Activated CD4-positive, alpha-beta T cell treated with anti-CD3 and anti-CD28 coated beads, Interleukin-2, Interleukin-6, amounts not matched to agents 100 ng/mL and 50 ng/mL, durations not matched to agents 16 hours and 8 hours (primary cell): ENCODE measurements around the gene FOXO3.
"Not testable (repeated sequence)": the region's sequence is repeated elsewhere in the genome, so short reads cannot be mapped to it uniquely, and the experiment has no call there.

Source experiments
- DNase-seq: peaks from one replicate; pipeline ENCODE4 v3.0.0-alpha.2; 2020

The FOXO3 gene

DNA sequence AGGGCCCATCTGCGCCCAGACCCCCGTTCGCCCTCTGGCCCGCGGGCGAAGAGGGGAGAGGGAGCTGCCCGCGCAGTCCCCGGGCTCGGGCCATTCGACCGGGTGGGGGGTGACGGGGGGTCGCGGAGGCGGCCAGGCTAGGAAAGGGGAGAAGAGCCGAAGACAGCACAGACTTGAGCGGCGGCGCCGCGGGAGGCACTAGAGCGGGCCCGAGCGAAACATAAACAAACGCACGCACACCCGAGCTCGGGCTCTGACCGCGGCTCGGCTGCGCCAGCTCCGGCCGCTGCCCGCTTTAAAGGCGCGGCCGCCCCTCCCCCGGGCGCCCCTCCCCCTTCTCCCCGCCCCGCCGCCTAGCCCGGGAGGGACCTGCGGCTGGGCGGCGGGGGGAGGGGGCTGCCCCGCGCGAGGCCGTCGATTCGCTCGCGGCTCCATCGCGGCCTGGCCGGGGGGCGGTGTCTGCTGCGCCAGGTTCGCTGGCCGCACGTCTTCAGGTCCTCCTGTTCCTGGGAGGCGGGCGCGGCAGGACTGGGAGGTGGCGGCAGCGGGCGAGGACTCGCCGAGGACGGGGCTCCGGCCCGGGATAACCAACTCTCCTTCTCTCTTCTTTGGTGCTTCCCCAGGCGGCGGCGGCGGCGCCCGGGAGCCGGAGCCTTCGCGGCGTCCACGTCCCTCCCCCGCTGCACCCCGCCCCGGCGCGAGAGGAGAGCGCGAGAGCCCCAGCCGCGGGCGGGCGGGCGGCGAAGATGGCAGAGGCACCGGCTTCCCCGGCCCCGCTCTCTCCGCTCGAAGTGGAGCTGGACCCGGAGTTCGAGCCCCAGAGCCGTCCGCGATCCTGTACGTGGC, at the start of gene FOXO3:
TSS of gene FOXO3 (plus strand) at position 455 of the 846 bp plus-strand sequence. CDS start at position 747, 292 bp downstream.
- DNase-seq: peak; percentile 51

DNA sequence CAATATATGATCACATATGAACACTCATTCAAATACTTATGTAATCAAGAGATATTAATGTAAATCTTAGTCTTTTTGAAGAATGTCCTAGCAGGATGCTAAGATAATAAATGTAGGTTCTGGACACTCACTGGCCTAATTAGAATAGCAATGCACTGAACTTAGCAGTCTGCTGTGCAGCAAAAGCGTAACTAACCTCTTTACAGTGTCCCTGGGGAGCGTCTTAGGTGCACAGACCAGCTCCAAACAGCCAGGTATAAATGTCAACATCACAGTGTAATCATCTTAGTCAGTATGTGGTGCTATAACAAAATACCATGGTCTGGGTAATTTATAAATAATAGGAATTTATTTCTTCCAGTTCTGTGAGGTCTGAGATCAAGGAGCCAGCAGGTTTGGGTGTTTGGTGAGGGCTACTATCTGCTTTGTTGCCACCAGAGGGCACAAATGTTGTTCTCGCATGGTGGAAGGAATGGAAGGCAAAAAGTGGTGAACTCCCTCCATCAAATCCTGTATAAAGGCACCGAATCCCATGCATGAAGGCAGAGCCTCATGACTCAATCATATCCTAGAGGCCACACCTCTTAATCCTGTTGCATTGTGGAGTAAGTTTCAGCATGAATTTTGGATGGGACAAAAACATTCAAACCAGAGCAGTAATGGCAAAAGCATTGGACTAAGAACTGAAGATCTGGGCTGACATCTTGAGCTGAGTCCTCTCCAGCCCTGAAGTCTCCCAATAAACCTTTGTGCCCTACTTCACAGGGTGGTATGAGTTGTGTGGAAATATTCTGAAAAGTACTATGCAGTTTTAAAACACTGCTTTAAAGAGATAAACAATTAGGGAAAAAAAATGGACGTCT, 41.8 kb upstream of the FOXO3 start:
- DNase-seq: peak; percentile 31

GRCh38 chr6:108521616-108522107, 39.1 kb upstream of the FOXO3 start:
- DNase-seq: no peak

- DNase-seq: no peak
Measured at GRCh38 chr6:108523697-108524096, 37.0 kb upstream of the FOXO3 start.

DNA sequence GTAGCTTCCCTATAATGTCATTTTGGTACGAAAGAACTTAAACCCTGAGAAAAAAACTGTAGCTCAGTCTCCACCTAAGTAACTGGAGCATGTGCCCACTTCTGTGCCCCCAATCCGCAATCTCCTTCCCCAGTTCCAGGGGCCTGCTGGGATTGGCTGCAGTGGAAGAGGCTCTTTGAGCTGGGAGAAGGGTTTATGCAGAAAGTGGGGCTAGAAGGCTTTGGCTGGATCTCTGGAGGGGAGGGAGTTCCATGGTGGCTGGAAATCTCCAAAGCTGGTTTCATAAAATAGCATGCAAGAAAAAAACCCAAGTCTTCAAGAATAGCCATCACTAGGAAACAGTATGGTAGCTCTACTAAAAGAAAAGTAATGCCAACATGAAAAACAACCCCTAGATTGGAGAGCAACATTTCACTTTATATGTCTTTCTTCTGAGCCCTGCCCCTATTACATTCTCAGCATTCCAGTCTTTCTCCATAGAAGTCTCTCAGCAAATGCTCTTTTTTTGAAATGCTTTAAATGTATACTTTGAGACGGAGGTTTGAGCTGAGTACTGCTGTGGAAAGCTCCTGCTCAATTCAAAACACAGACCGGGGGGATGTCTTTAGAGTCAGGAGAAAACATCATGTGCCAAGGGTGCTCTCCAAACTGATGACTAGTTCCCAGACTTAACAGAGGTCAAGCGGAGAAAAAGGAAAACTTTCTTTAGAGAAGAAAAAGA, 36.0 kb upstream of the FOXO3 start:
- DNase-seq: no peak

DNA sequence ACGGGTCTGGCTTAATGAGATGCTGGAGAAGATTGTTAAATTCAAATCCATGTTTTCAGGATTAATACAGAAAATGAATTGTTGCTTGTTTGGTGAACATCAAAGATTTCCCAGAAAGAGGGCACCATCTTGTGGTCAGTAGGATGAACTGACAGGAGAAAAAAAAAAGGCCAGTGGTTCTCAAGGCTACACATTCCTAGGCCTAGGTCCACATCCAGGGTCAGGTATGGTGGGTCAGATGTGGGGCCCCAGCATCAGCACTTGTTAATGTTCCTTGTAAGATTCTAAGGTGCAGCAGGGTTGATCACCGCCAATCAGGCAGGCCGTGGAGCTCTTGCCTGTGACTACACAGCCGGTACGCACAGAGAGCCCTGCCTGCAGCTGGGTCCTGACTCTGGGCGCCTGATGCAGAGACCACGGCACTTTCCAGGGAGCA, 34.0 kb upstream of the FOXO3 start:
- DNase-seq: peak; percentile 23

GRCh38 chr6:108528878-108529277, 31.8 kb upstream of the FOXO3 start:
- DNase-seq: no peak

- no peak for DNase-seq
Measured at GRCh38 chr6:108531332-108531731, 29.4 kb upstream of the FOXO3 start.

DNA sequence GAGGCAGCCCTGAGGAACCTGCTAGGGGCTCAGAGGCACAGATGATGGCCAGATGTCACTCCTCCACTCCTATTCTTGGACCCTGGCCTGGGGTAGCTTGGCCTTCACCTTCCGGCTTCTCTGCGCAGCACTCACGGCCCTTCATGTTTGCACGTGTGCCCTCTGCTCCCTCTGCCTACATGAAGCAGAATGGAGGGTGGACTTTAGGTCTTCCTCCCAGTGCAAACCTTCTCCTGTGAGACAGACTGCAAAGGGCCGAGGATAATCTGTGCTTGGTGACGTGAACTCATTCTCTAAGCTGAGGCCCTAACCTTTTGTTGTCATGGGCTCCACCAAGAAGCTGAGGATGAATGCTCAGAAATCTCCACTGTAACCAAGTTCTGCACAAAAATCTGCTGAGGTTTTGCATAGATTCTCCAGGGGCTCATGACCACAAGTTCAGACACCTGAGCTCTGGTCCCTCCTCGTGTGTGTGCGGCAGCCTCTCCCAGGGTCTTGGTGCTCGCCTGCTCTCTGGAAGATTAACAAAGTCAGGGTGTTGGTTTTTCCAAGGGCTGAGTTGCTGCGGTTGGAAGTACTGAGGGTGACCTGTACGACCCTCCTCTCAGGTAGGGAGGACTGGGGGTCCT, 25.5 kb upstream of the FOXO3 start:
- no peak for DNase-seq

DNA sequence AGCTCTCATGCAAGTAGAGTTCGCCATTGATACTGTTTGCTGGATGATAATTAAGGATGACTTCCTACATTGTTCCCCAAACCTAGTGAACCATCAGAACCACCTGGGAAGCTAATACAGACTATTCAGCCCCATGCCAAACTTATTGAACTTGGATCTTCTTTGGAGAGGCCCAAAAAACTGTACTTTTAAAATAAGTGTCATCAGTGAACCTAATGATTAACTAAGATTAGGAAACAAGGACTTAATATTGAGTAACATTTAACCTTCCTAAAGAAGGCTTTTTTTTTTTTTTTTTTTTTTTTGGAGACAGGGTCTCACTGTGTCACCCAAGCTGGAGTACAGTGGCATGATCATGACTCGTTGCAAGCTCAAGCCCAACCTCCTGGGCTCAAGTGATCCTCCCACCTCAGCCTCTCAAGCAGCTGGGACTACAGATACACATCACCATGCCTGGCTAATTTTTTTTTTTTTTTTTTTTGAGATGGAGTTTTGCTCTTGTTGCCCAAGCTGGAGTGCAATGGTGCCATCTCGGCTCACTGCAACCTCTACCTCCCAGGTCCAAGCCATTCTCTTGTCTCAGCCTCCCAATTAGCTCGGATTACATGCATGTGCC, 24.7 kb upstream of the FOXO3 start:
- DNase-seq: not testable (repeated sequence)

- peak; percentile 68 for DNase-seq
Measured at GRCh38 chr6:108541843-108542759, 18.6 kb upstream of the FOXO3 start.

DNA sequence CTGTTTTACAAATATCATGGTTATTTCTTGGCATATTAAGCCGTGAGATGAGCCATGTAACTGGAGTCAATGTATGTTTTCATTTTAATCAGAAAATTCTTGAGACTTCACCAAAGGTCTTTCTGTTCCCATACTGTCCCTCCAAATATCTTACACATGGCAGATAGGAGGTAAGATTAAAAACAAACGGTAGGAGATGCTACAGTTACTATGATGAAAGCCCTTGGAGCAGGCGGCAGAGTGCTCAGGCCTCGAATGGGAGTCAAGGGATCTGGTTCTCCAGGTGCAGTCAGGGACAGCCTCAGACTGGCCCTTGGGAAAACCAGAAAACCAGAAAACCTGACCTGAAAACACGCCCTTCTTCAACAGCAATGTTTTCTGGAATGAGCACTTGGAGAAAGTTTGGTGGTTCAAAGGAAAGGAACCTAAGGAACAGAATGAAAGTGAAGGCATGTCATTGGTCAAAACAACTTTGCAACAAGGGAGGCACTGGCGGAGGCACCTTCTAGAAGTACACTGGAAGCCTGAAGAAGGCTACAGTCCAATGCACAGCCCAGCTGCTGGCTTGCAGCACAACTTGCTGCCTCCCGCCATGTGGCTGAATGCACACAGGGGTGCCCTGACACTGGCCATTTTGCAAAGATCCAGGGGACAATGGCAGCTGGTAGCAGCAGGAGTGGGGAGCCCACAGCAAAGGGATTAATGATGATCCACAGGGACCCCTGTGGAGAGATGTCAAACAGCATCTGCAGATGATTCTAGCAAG, 17.4 kb upstream of the FOXO3 start:
- no peak for DNase-seq

DNA sequence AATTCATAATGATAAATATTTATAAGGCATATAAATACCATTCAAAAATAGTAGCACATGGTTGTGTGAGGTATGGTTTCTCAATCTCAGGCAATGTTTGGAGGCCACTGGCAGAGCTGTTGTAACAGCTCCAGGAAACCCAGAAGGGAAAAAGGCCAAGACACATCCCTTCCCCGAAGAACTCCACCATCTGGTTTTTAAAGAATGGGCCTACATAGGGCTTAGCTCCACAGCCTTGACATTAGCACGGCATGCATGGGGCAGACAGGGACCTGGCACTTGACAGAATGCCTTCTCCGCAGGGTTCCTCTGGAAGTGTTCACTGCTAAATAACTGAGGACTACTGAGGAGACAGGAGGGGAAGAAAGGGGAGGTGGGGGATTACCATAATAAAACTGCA, 16.1 kb upstream of the FOXO3 start:
- no peak for DNase-seq

- no peak for DNase-seq
Measured at GRCh38 chr6:108546079-108547049, 14.4 kb upstream of the FOXO3 start.

DNA sequence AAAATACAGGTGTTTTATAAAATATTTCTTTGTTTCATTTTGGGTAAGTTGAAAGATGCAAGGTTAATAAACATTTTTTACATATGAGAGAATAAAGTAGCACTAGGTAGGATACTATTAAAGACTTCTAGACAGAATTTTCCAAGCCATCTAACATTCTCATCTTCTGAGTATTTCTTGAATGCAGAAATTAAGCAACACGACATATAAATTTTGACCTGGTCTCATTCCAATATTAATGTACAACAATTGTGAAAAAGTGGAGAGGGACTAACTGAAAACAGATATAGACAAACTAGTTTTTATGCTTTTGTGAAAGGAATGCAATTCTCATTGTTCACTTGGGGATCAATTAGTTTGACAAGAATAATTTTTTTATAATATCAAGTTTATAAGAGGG, 11.5 kb upstream of the FOXO3 start:
- no peak for DNase-seq

- no peak for DNase-seq
Measured at GRCh38 chr6:108549741-108550140, 11.0 kb upstream of the FOXO3 start.

DNA sequence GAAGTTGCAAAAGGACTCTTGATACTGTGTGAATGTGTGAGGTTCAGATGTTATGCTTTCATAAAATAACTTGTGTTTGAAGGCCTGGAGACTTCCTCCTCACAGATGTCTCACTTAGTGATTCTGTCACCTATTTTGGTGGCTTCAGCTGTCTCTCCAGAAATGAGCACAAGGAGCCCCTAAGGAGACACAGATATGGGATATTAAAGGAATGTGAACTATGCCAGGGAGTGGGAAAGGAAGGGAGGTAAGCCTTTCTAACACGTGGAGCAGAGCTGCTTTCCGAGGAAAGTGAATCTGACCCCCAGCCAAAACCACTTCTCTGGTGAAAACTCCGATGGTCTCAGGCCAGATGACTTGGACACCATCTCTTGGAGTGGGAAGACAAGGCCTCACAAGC, 10.5 kb upstream of the FOXO3 start:
- no peak for DNase-seq

DNA sequence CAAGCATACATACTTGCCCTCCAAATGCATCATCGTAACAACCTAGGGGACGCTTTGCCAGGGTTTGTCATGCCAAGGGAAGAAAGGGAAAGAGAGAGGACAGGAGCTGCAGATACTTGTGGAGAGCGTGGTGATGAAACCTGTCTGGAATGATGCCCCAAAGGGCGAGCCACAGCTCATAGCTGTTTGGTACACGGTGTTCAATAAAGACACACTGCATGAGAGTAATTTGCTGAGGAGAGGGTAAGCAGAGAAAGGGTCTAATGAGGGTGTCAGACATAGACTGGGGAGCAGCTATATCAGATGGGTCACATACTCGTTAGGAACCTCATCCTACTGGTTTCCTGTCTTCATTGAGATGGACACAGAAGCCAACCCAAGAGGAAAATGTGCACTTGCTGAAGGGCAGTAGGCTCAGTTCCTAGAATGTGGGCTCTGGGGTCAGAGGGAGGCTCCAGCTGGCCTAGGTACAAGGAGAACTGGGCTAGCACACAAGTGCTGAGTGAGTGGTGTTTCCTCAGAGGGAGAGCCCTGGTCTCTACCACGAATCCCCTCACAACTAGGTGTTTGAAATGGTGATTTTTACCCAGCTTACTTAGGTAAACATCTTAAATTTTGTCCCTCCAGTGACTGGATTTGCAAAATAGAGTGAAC, 5.2 kb upstream of the FOXO3 start:
- DNase-seq: no peak
